Psoas muscle (tissue), 8 donors: Measurements from ENCODE around the gene ONECUT3. TPM values are rescaled to one million over a fixed set of nuclear protein-coding genes. Genes with fewer than 3 reads are reported as not detected.

Experiments used
- ATAC-seq, 4 donors: fragments of 200-7000 bp; cut with Tn5 transposase; one replicate each; pipeline ENCODE4 v1.9.1; 2020; ENCODE audit warnings: moderate library complexity in 3 of 4, mild to moderate bottlenecking in 2 of 4
- DNase-seq, 2 donors: peaks; one replicate each; pipeline ENCODE4 v3.0.0-alpha.2; 2020
- H3K27ac ChIP-seq: fragments of 200-600 bp; one replicate; pipeline ENCODE4 v1.8.0; 2022
- H3K27me3 ChIP-seq, 3 donors: fragments of 200-600 bp in 1 of 3; one replicate each; pipeline versions ENCODE4 v1.6.1 to v1.8.0; 2013 to 2022; ENCODE audit warnings: low read length in 2 of 3, mild to moderate bottlenecking in 2 of 3, moderate library complexity in 1 of 3; ENCODE audit not compliant: insufficient read depth in 3 of 3
- H3K36me3 ChIP-seq, 2 donors: fragments of 200-600 bp in 1 of 2; one replicate each; pipeline versions ENCODE4 v1.6.1 to v1.8.0; 2013 to 2022; ENCODE audit warnings: low read depth in 1 of 2, mild to moderate bottlenecking in 1 of 2, moderate library complexity in 1 of 2; ENCODE audit not compliant: insufficient read depth in 1 of 2
- H3K4me1 ChIP-seq: fragments of 200-600 bp; one replicate; pipeline ENCODE4 v1.8.0; 2022
- H3K4me3 ChIP-seq: fragments of 200-600 bp; one replicate; pipeline ENCODE4 v1.8.0; 2022; ENCODE audit warnings: mild to moderate bottlenecking
- H3K9me3 ChIP-seq: fragments of 200-600 bp; one replicate; pipeline ENCODE4 v1.8.0; 2022
- CTCF ChIP-seq: fragments of 200-600 bp; IDR thresholded peaks from one replicate; pipeline ENCODE4 v1.8.0; 2022; ENCODE audit warnings: antibody characterized with exemption
- WGBS, 3 donors: extraction: QIAGEN DNeasy Blood & Tissue Kit; methylation state at CpG; one replicate each; pipeline versions ENCODE4 v1.1.6 to v1.1.7; 2013; 5-methylcytosine and 5-hydroxymethylcytosine counted together
- intact Hi-C, 2 donors: fragments of 100-400 bp; cut with DNase I; formaldehyde crosslinking; loops; one replicate each; pipeline versions ENCODE4 v1.11.0 to v1.14.2; 2022
- polyA plus RNA-seq, 3 donors: library from polyadenylated mRNA; stranded (reverse); fragments of 200-250 nt; gene quantifications; one replicate each; pipeline ENCODE4 v1.2.3, GENCODE V29; 2013
- total RNA-seq, 4 donors: library from RNA; stranded (reverse); fragmentation: NEBNext Ultra II Directional in 2 of 4; extraction: Animal tissue kit (Norgen Biotek cat#: 25700) in 2 of 4; gene quantifications; one replicate each; pipeline versions ENCODE4 v1.2.1 to v1.2.4, GENCODE V29; 2021 to 2023
- donor health status: healthy with polysubstance abuse.
- donor health status: DM: no; HTN: no; CAD: no; lungs with moderate emphysema.
- donor health status: Bipolar disorder and iron deficiency.
- donor health status: healthy.
- donor health status: DM: yes; HTN: yes; CAD: no.
- donor health status: DM: no; HTN: no; CAD: no.
- donor health status: DM: no; HTN: no; CAD: no.
- donor health status: DM: yes; HTN: yes; CAD: no.

ONECUT3 gene
- total and polyA plus RNA-seq, 7 donors = not detected

DNA sequence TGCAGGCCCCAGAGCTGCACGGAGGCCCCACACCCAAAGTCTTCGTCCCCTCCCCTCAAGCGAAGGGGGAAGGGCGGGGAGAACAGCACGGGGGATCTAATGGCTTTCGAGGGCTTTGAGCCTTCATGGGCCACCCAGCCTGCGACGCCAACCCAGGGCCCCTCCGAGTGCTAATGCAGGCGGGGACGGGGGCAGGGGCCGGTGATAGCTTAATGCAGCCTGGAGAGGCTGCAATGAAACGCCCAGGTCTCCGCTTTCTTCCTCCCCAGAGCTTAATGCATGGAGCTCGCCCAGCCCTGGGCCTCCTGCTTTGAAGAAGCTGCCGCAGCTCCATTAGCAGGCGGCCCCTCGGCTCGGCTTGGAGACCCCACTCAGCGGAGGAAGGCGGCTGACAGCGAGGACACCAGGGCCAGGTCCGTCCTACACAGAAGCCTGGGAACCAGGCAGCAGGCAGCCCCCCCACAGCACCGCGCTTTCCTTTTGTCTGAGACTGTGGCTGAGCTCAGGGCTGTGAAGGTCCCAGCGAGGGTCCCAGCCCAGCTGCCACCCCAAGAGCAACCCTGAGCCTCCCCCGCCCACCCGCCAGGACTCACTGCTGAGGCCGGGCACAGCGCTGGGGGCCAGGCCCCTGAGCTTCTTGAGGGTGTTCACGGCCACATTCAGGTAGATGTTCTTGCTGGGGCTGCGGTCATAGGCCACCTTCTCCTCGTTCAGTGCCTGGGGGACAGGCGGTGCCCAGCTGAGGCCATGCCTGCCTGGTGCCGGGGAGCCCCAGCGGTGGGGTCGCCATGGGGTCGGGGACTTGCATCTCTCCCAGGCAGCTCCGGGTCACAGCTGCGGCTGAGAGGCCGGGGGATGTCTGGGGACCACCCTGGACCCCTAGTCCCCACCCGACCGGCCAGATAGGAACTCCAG, 66.3 kb downstream of the ONECUT3 start:
- no peak for DNase-seq
- Histone ChIP-seq H3K27me3 (no peaks in the 10 kb centered on the region), H3K4me3 (no peak overlapping the region), H3K27ac (no peak overlapping the region), H3K9me3 (no peaks in the 10 kb centered on the region), H3K4me1 (no peaks in the 10 kb centered on the region), H3K36me3 (peaks cover 11 to 99% of the 10 kb centered on the region in 2 donors)
- WGBS, 3 donors = 79 to 82% (median 80%) methylated on average over 42 to 43 of the region's 43 CpGs
- no peak for TF ChIP-seq CTCF
- no peak for ATAC-seq
- intact Hi-C loops = loop anchor here in 1 of 2 donors (10.0 kb wide), 1 partner anchor 275 kb away; no protein-coding TSS in a partner anchor

GRCh38 chr19:1822210-1822609, 68.9 kb downstream of the ONECUT3 start:
- H3K36me3 ChIP-seq = peaks cover 9 to 92% of the 10 kb centered on the region in 2 donors
- H3K27ac ChIP-seq = no peak overlapping the region
- H3K27me3 ChIP-seq = no peaks in the 10 kb centered on the region
- ATAC-seq = no peak
- DNase-seq = no peak
- H3K4me3 ChIP-seq = no peak overlapping the region
- 87 to 95% (median 88%) methylated on average over 17 to 19 of the region's 19 CpGs for WGBS, 3 donors
- H3K9me3 ChIP-seq = no peaks in the 10 kb centered on the region
- peaks cover 5% of the 10 kb centered on the region for H3K4me1 ChIP-seq
- intact Hi-C loops = loop anchor here in 1 of 2 donors (10.0 kb wide), 1 partner anchor 277 kb away; no protein-coding TSS in a partner anchor
- TF ChIP-seq CTCF = no peak

- peaks cover 8 to 92% of the 10 kb centered on the region in 2 donors for H3K36me3 ChIP-seq
- H3K4me3 ChIP-seq = no peak overlapping the region
- H3K9me3 ChIP-seq = no peaks in the 10 kb centered on the region
- intact Hi-C loops = loop anchor here in 1 of 2 donors (10.0 kb wide), 1 partner anchor 278 kb away; no protein-coding TSS in a partner anchor
- H3K4me1 ChIP-seq = peaks cover 5% of the 10 kb centered on the region
- H3K27ac ChIP-seq = no peak overlapping the region
- WGBS, 3 donors = 88 to 91% (median 89%) methylated on average over 8 of the region's 8 CpGs
- no peaks in the 10 kb centered on the region for H3K27me3 ChIP-seq
- ATAC-seq (no peak), DNase-seq (no peak)
- no peak for TF ChIP-seq CTCF
Measured at GRCh38 chr19:1823020-1823419, 69.7 kb downstream of the ONECUT3 start.

- 89 to 93% (median 93%) methylated on average over 32 to 36 of the region's 36 CpGs for WGBS, 3 donors
Measured at GRCh38 chr19:1823539-1824251, 70.4 kb downstream of the ONECUT3 start.

More at GRCh38 chr19:1823539-1824251, 70.4 kb downstream of the ONECUT3 start:
- H3K9me3 ChIP-seq = no peaks in the 10 kb centered on the region
- DNase-seq = no peak
- H3K27ac ChIP-seq = no peak overlapping the region
- H3K27me3 ChIP-seq = no peaks in the 10 kb centered on the region
- intact Hi-C loops = loop anchor here in 1 of 2 donors (10.0 kb wide), 1 partner anchor 279 kb away; no protein-coding TSS in a partner anchor
- ATAC-seq = no peak
- peaks cover 5% of the 10 kb centered on the region for H3K4me1 ChIP-seq
- H3K36me3 ChIP-seq = peaks cover 5 to 92% of the 10 kb centered on the region in 2 donors
- H3K4me3 ChIP-seq = no peak overlapping the region
- no peak for TF ChIP-seq CTCF
